Nephron progenitor cell (in vitro differentiated cells): ENCODE results near the gene DNAJC4.

ENCODE experiments used
- DNase-seq: peaks from one replicate; pipeline ENCODE4 v3.0.0; 2021
- H3K27ac Mint-ChIP-seq: 2 replicates; pipeline ENCODE4 v1.8.0; 2021; ENCODE audit warnings: mild to moderate bottlenecking, moderate library complexity, mixed read lengths
- H3K27me3 Mint-ChIP-seq: 2 replicates; pipeline ENCODE4 v1.8.0; 2021; ENCODE audit warnings: mild to moderate bottlenecking, low read depth, mixed read lengths; ENCODE audit not compliant: poor library complexity
- H3K36me3 Mint-ChIP-seq: 2 replicates; pipeline ENCODE4 v1.8.0; 2021; ENCODE audit warnings: low read depth, mixed read lengths
- H3K4me1 Mint-ChIP-seq: 2 replicates; pipeline ENCODE4 v1.8.0; 2021; ENCODE audit warnings: mixed read lengths
- H3K4me3 Mint-ChIP-seq: 2 replicates; pipeline ENCODE4 v1.8.0; 2021; ENCODE audit warnings: mild to moderate bottlenecking, moderate library complexity, mixed read lengths
- H3K9me3 Mint-ChIP-seq: 2 replicates; pipeline ENCODE4 v1.8.0; 2021; ENCODE audit warnings: mild to moderate bottlenecking, moderate library complexity, mixed read lengths
- CTCF ChIP-seq: fragments of 200-600 bp; sonication (generic); IDR thresholded peaks from 2 replicates; pipeline ENCODE4 v1.5.0; 2021; ENCODE audit warnings: antibody characterized with exemption

DNAJC4 gene

GRCh38 chr11:64283092-64283491 is 52.7 kb downstream of the DNAJC4 start:
- peak overlapping the region; percentile 21 for H3K27ac Mint-ChIP-seq
- H3K27me3 Mint-ChIP-seq, result peaks cover 3% of the 10 kb centered on the region
- peak overlapping the region; percentile 83 for H3K4me3 Mint-ChIP-seq
- H3K9me3 Mint-ChIP-seq, result no peaks in the 10 kb centered on the region
- no peak for DNase-seq
- peaks cover 14% of the 10 kb centered on the region for H3K36me3 Mint-ChIP-seq
- TF ChIP-seq CTCF, result no peak
- peaks cover 14% of the 10 kb centered on the region for H3K4me1 Mint-ChIP-seq
